Mucosa of descending colon (tissue), 3 donors: ENCODE results near the gene AFAP1L1. TPM values are rescaled to one million over a fixed set of nuclear protein-coding genes. Genes with fewer than 3 reads are reported as not detected.

Experiments used
- ATAC-seq: fragments of 200-7000 bp; cut with Tn5 transposase; one replicate; pipeline ENCODE4 v1.9.1; 2020; ENCODE audit warnings: mild to moderate bottlenecking, moderate library complexity
- DNase-seq, 3 donors: peaks; one replicate each; pipeline ENCODE4 v3.0.0-alpha.2; 2020
- H3K36me3 ChIP-seq: fragments of 200-600 bp; one replicate; pipeline ENCODE4 v1.8.0; 2021; ENCODE audit warnings: low read depth, mild to moderate bottlenecking
- H3K4me1 ChIP-seq: fragments of 200-600 bp; one replicate; pipeline ENCODE4 v1.8.0; 2021; ENCODE audit warnings: low read depth, mild to moderate bottlenecking
- H3K4me3 ChIP-seq: fragments of 200-600 bp; one replicate; pipeline ENCODE4 v1.8.0; 2021; ENCODE audit warnings: mild to moderate bottlenecking
- H3K9me3 ChIP-seq: fragments of 200-600 bp; one replicate; pipeline ENCODE4 v1.8.0; 2021; ENCODE audit warnings: mild to moderate bottlenecking
- intact Hi-C, 2 donors: fragments of 100-400 bp; cut with DNase I in 1 of 2; cut with micrococcal nuclease in 1 of 2; formaldehyde crosslinking; loops; one replicate each; pipeline versions ENCODE4 v1.11.0 to v1.11.1; 2022; cut with DNase I, micrococcal nuclease
- total RNA-seq, 3 donors: library from RNA; stranded (reverse); fragmentation: NEBNext Ultra II Directional in 2 of 3; extraction: Animal tissue kit (Norgen Biotek cat#: 25700) in 2 of 3; gene quantifications; one replicate each; pipeline versions ENCODE4 v1.2.1 to v1.2.4, GENCODE V29; 2021 to 2023
- TF ChIP-seq, protein P1 (sequence below): fragments of 200-600 bp; IDR thresholded peaks from one replicate; pipeline ENCODE4 v1.8.0; 2022; ENCODE audit warnings: antibody characterized with exemption, mild to moderate bottlenecking
- donor health status: DM: no; HTN: no; CAD: no; lungs with moderate emphysema.
- donor health status: DM: no; HTN: no; CAD: no.
- donor health status: DM: no; HTN: yes; CAD: no.

Gene AFAP1L1
- total RNA-seq, 3 donors from 2014 or later: 1.5 to 7.3 (median 1.9) TPM

DNA sequence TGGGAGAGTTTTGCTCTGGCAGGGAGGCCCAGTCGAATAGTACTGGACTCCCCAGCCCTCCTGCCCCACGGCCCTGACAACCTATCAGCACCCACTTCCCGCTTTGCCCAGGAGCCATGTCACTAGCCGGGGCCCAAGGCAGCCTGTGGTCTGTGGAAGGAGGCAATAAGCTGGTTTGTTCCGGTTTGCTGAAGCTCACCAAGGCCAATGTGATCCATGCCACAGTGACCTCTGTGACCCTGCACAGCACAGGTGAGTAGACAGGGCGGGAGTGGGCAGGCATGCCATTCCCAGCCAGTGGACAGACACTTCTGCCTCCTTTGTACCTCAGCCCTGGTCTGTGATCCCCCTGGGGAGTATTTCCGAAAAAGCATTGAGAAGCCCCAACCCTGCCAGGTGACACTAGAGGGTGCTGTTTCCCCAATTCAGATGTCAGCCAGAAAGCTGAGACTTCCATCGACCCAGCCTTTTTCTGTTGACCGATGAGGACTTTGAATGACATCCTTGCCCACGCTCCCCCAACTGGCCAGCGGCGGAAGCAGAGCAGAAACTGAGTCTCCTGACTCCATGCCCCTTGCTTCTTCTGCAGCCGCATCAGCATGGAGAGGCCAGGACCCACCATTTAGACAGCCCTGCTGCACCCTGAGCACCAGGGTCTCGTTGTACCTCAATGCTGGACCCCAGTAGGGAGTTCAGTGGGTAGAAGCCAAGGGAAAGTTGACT lies 95.8 kb downstream of the AFAP1L1 start:
- intact Hi-C loops: loop anchor here in 1 of 2 donors (10.0 kb wide), 2 partner anchors 67 to 197 kb away; no protein-coding TSS in a partner anchor
- peak in 2 of 3 donors; percentile 56 to 73 for DNase-seq

DNA sequence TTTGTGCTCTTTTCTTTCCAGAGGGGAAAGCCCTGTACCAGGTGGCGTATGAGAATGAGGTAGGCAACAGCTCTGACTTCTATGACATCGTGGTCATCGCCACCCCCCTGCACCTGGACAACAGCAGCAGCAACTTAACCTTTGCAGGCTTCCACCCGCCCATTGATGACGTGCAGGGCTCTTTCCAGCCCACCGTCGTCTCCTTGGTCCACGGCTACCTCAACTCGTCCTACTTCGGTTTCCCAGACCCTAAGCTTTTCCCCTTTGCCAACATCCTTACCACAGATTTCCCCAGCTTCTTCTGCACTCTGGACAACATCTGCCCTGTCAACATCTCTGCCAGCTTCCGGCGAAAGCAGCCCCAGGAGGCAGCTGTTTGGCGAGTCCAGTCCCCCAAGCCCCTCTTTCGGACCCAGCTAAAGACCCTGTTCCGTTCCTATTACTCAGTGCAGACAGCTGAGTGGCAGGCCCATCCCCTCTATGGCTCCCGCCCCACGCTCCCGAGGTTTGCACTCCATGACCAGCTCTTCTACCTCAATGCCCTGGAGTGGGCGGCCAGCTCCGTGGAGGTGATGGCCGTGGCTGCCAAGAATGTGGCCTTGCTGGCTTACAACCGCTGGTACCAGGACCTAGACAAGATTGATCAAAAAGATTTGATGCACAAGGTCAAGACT lies 96.5 kb downstream of the AFAP1L1 start:
- Histone ChIP-seq H3K36me3 (no peaks in the 10 kb centered on the region), H3K9me3 (no peaks in the 10 kb centered on the region), H3K4me1 (peaks cover 5% of the 10 kb centered on the region), H3K4me3 (no peak overlapping the region)
- DNase-seq (no peak), ATAC-seq (no peak)
- intact Hi-C loops: loop anchor here in 1 of 2 donors (10.0 kb wide), 2 partner anchors 67 to 197 kb away; no protein-coding TSS in a partner anchor
- TF ChIP-seq, protein P1, sequence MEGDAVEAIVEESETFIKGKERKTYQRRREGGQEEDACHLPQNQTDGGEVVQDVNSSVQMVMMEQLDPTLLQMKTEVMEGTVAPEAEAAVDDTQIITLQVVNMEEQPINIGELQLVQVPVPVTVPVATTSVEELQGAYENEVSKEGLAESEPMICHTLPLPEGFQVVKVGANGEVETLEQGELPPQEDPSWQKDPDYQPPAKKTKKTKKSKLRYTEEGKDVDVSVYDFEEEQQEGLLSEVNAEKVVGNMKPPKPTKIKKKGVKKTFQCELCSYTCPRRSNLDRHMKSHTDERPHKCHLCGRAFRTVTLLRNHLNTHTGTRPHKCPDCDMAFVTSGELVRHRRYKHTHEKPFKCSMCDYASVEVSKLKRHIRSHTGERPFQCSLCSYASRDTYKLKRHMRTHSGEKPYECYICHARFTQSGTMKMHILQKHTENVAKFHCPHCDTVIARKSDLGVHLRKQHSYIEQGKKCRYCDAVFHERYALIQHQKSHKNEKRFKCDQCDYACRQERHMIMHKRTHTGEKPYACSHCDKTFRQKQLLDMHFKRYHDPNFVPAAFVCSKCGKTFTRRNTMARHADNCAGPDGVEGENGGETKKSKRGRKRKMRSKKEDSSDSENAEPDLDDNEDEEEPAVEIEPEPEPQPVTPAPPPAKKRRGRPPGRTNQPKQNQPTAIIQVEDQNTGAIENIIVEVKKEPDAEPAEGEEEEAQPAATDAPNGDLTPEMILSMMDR: no peak

More for the DNA sequence above, 95.8 kb downstream of the AFAP1L1 start:
- no peak overlapping the region for H3K4me3 ChIP-seq
- H3K4me1 ChIP-seq: peaks cover 5% of the 10 kb centered on the region
- H3K36me3 ChIP-seq: no peaks in the 10 kb centered on the region
- ATAC-seq: peak; percentile 79
- no peaks in the 10 kb centered on the region for H3K9me3 ChIP-seq
- TF ChIP-seq, protein P1: peak; percentile 41

DNA sequence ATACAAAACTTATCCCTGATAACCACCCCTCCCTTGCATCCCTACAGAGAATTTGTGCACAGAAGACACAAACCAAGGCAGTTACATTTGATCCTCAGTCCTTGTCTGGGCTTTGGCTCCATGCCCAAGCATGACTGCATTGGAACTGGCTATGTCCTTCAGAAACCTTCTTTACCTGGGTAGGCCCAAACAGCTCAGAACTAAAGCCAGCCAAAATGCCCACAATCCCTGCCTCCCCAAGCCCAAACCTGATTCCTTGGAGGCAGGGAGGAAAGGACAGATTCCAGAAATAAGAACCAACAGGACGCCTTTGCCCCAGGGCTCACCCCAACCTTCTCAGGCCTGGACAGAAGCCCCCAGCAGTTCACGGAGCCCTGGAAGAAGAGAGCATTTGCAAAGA lies 99.2 kb downstream of the AFAP1L1 start:
- DNase-seq (no peak), ATAC-seq (no peak)
- no peaks in the 10 kb centered on the region for H3K36me3 ChIP-seq
- H3K4me3 ChIP-seq: no peak overlapping the region
- H3K9me3 ChIP-seq: no peaks in the 10 kb centered on the region
- intact Hi-C loops: loop anchor here in 1 of 2 donors (2.0 kb wide), 1 partner anchor 54 kb away; no protein-coding TSS in a partner anchor
- peaks cover 5% of the 10 kb centered on the region for H3K4me1 ChIP-seq
- TF ChIP-seq, protein P1: no peak

DNA sequence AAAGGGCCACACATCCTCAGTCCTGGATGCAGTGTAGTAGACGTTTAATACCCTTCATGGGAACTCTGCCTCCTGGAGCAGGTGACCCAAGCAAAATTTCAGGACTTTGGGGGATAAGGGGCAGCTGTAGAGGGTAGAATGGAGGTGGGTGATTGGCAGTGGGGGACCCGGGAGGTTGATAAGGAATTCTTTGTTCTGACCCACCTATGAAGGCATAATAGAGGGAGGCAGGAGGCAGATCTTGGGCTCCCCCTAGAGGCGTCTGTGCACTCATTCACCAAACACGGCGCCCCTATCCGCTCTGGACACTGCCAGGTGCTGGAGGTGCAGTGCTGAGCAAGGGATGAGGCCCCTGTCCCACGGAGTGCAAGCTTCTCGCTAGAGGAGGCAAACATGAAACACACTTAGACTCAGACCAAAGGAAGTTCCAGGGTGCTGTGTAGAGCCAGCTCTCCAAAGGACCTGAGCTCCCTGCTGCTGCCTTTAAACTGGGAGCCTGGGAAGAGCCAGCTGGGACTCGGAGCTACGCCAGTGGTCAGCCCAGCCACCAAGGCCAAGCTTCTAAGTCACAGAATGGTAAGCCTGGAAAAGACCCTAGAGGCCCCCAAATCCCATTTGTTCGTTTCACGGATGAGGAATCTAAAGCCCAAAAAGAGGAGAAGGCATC lies 99.8 kb downstream of the AFAP1L1 start:
- no peaks in the 10 kb centered on the region for H3K9me3 ChIP-seq
- TF ChIP-seq, protein P1: peak; percentile 42
- DNase-seq (peak in 2 of 3 donors; percentile 74 to 77), ATAC-seq (peak; percentile 87)
- intact Hi-C loops: loop anchor here in 1 of 2 donors (2.0 kb wide), 1 partner anchor 55 kb away; no protein-coding TSS in a partner anchor
- H3K4me1 ChIP-seq: peaks cover 5% of the 10 kb centered on the region
- H3K36me3 ChIP-seq: no peaks in the 10 kb centered on the region
- H3K4me3 ChIP-seq: no peak overlapping the region

DNA sequence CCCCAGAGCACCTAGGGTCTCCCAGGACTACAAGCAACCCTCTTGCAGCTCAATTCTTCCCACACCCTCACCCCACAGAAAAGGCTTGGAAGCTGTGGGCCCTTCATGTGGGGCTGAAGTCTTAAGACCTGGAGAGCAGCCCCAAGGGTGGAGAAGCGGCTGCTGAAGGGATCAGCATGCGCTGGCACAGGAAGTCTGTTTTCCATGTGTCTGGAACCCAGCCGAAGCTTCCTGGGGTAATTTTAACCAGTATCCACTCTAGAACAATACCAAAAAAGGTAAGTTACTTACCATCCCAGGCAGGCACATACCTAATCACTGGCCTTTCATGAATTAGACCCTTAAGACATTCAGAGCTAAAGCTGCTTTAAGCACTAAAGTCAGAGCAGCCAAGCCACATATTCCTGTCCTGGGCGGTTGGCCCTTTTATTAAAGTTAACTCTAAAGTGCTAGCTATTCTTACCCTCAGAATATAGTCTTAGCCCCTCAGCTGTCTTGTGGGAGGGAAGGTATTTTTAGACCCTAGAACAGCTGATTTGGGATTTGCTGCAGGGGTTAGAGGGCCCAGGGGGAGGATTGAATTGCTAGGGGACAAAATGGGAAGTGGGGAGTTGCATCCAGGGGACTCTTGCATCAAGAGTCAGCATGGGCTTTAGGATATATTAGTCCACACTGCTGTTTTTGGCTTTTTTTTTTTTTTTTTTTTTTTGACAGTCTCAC lies 100.6 kb downstream of the AFAP1L1 start:
- no peak for ATAC-seq
- intact Hi-C loops: no loop called here

More for the DNA sequence above, 100.6 kb downstream of the AFAP1L1 start:
- TF ChIP-seq, protein P1: no peak
- no peak for DNase-seq
- Histone ChIP-seq H3K9me3 (no peaks in the 10 kb centered on the region), H3K4me3 (no peak overlapping the region), H3K36me3 (no peaks in the 10 kb centered on the region), H3K4me1 (peaks cover 5% of the 10 kb centered on the region)
